NOMO-1 treated with DMSO at 0.1 percent for 48 hours (cell line): Measurements from ENCODE around the gene TNS2.

Source experiments
- DNase-seq: peaks from one replicate; lab custom pipeline; 2025; ENCODE audit not compliant: unreplicated experiment; lab: John Stamatoyannopoulos, UW

Gene TNS2

DNA sequence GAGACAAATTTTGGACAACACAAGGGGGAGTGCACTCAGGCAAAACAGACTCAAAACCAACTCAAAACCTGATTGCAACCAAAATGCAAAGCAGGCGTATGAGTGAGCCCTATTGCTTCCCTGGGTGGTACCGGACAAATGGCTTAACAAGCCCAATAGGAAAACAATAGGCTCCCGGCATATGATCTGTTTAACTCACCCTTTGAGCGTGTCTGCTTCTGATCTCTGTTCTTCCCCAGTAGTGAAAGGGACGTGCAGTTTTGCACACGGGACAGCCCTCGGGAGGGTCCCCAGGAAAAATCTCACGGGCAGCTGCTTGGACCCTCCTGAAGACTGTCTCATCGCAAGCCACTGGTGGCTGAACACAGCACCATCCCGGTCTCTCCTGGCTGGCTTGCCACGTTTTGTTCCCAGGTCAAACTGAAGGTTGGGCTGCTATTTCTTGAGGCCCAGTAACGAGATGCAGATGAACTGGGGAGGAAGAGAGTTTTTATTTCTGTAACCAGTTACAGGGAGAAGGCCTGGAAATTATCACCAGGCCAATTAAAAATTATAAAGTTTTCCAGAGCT is 63.4 kb downstream of the TNS2 start:
- DNase-seq, result no peak

- no peak for DNase-seq
Observed at GRCh38 chr12:53113951-53114350, 64.1 kb downstream of the TNS2 start.
